Stomach (tissue), 4 donors: ENCODE results near the gene SEC61G.

Experiments
- CTCF ChIP-seq, 7 experiments: fragments of 450-650 bp in 4 of 7; fragments of 200-600 bp in 3 of 7; sonication (generic) in 3 of 7; IDR thresholded peaks; one replicate each; pipeline ENCODE4 v1.5.1; 2016 to 2019; ENCODE audit warnings: antibody characterized with exemption in 7 of 7, control low read depth in 2 of 7, mild to moderate bottlenecking in 1 of 7
- EP300 ChIP-seq: sonication (generic); formaldehyde crosslinking; IDR thresholded peaks from one replicate; pipeline ENCODE4 v1.6.1; 2017; ENCODE audit warnings: antibody characterized with exemption
- POLR2A ChIP-seq, 4 donors: fragments of 450-650 bp; IDR thresholded peaks; one replicate each; pipeline ENCODE4 v1.6.1; 2016; ENCODE audit warnings: antibody characterized with exemption in 4 of 4, control low read depth in 2 of 4, mild to moderate bottlenecking in 1 of 4, moderate library complexity in 1 of 4

GRCh38 chr7:54719425-54719824 is 39.6 kb downstream of the SEC61G start:
- TF ChIP-seq CTCF (IDR thresholded peaks at IDR 0.05) (no peak), POLR2A (IDR thresholded peaks at IDR 0.05) (no peak), EP300 (no peak)
